Brain microvascular endothelial cell (primary cell): Measurements from ENCODE around the gene SEPHS2.
A peak's percentile ranks its signal among the peaks of the same experiment; 100 is the strongest.

Experiments used
- DNase-seq: peaks from one replicate; pipeline ENCODE4 v3.0.0-alpha.2; 2020
- H3K27ac ChIP-seq: fragments of 250-450 bp; sonication (Bioruptor Pico); 2 replicates; pipeline ENCODE4 v1.5.1; 2020; ENCODE audit warnings: mild to moderate bottlenecking, moderate library complexity
- H3K27me3 ChIP-seq: fragments of 250-450 bp; sonication (Bioruptor Pico); replicated peaks from 2 replicates; pipeline ENCODE4 v1.5.1; 2020; ENCODE audit warnings: mild to moderate bottlenecking
- H3K36me3 ChIP-seq: fragments of 250-450 bp; sonication (Bioruptor Pico); replicated peaks from 2 replicates; pipeline ENCODE4 v1.5.1; 2020; ENCODE audit warnings: mild to moderate bottlenecking
- H3K4me3 ChIP-seq: 2 replicates; pipeline ENCODE4 v1.5.1; 2011; ENCODE audit warnings: low read depth, mild to moderate bottlenecking, control low read depth, low read length, moderate library complexity
- CTCF ChIP-seq: IDR thresholded peaks from 2 replicates; pipeline ENCODE4 v1.5.1; 2011; ENCODE audit warnings: low read depth, mild to moderate bottlenecking, moderate library complexity, low read length, control low read depth, inconsistent platforms; ENCODE audit errors: missing control alignments
- in situ Hi-C: cut with HindIII; loops from 2 replicates; pipeline ENCODE4 v1.10.0; 2017; ENCODE audit warnings: low sequenced_read_pairs, low pct_ligation_motif_present

The SEPHS2 gene

DNA sequence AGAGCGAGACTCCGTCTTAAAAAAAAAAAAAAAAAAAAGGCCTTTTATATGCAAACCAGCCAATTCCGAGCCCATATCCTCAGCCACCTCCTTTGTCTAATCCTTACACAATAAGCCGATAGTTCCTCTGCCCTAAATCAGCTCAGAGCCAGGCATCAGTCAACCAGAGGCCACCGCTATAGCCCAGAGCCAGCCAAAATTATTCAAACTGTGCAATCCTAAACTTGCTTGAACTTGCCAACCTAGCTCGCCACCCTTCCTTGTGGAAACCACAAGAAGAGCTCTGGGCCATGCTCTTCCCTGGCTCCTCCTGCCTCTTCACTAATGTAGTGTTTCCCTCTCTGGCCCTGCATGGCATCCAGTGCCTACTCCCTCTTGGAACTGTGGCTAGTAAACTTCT is 44.5 kb upstream of the SEPHS2 start:
- H3K27ac ChIP-seq = no peak overlapping the region
- no peak overlapping the region for H3K4me3 ChIP-seq
- no peak for TF ChIP-seq CTCF
- H3K27me3 ChIP-seq = no peaks in the 10 kb centered on the region
- no peak for DNase-seq
- H3K36me3 ChIP-seq = no peaks in the 10 kb centered on the region
- in situ Hi-C loops = no loop called here

- Histone ChIP-seq H3K27me3 (no peaks in the 10 kb centered on the region), H3K27ac (no peak overlapping the region), H3K36me3 (no peaks in the 10 kb centered on the region), H3K4me3 (no peak overlapping the region)
- TF ChIP-seq CTCF = no peak
- in situ Hi-C loops = no loop called here
- DNase-seq = no peak
Observed at GRCh38 chr16:30488764-30489605, 43.3 kb upstream of the SEPHS2 start.

DNA sequence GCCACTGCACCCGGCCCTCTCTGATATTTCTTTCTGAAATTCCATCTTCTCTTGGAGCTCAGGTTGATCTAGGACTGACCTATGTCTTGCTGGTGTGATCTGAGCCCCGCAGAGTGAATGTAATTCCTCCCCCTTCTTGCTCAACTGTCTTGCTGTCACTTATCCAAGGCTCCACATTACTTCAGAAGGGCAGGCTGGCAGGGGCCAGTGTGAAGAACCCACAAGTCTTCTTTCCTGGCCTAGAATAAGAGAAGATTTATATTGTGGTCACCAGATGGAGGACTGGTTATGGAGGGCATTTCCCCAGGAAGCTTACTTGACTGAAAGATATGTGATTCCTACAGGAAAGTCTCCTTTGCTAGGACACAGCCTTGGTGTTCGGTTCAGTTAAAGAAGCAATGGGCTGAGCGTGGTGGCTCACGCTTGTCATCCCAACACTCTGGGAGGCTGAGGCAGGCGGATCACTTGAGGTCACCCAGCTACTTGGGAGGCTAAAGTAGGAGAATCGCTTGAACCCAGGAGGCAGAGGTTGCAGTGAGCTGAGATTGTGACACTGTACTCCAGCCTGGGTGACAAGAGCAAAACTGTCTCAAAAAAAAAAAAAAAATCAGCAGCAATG is 40.3 kb upstream of the SEPHS2 start:
- Histone ChIP-seq H3K36me3 (no peaks in the 10 kb centered on the region), H3K27me3 (no peaks in the 10 kb centered on the region), H3K4me3 (no peak overlapping the region), H3K27ac (no peak overlapping the region)
- DNase-seq = no peak
- in situ Hi-C loops = no loop called here
- no peak for TF ChIP-seq CTCF

- TF ChIP-seq CTCF = no peak
- Histone ChIP-seq H3K4me3 (no peak overlapping the region), H3K27me3 (no peaks in the 10 kb centered on the region), H3K27ac (no peak overlapping the region), H3K36me3 (no peaks in the 10 kb centered on the region)
- no peak for DNase-seq
- in situ Hi-C loops = no loop called here
Observed at GRCh38 chr16:30484887-30485286, 39.2 kb upstream of the SEPHS2 start.

GRCh38 chr16:30482366-30482765 is 36.7 kb upstream of the SEPHS2 start:
- peak; percentile 53 for TF ChIP-seq CTCF
- Histone ChIP-seq H3K36me3 (no peaks in the 10 kb centered on the region), H3K27me3 (no peaks in the 10 kb centered on the region), H3K4me3 (no peak overlapping the region), H3K27ac (no peak overlapping the region)
- in situ Hi-C loops = no loop called here
- no peak for DNase-seq
